ENCODE measurements around the gene KIFAP3.
A peak's percentile ranks its signal among the peaks of the same experiment; 100 is the strongest.
"Not testable (repeated sequence)": the region's sequence is repeated elsewhere in the genome, so short reads cannot be mapped to it uniquely, and the experiment has no call there.

KIFAP3 gene

GRCh38 chr1:170074250-170075157 lies at the start of gene KIFAP3:
KIFAP3 (minus strand) TSS chr1:170074695; CDS start chr1:170074467, 228 bp downstream.
- peak; percentile 99 for DNase-seq

GRCh38 chr1:170122366-170122765 lies 47.9 kb upstream of the KIFAP3 start:
- DNase-seq: no peak

GRCh38 chr1:170114906-170115305 lies 40.4 kb upstream of the KIFAP3 start:
- no peak for DNase-seq

- DNase-seq: not testable (repeated sequence)
Observed at GRCh38 chr1:170113140-170113539, 38.6 kb upstream of the KIFAP3 start.

- no peak for DNase-seq
Observed at GRCh38 chr1:170097449-170097948, 23.0 kb upstream of the KIFAP3 start.

GRCh38 chr1:170096806-170097340 lies 22.4 kb upstream of the KIFAP3 start:
- no peak for DNase-seq

GRCh38 chr1:170095976-170096748 lies 21.7 kb upstream of the KIFAP3 start:
- DNase-seq: no peak

GRCh38 chr1:170094697-170095616 lies 20.5 kb upstream of the KIFAP3 start:
- DNase-seq: not testable (repeated sequence)

- DNase-seq: no peak
Observed at GRCh38 chr1:170086399-170087032, 12.0 kb upstream of the KIFAP3 start.

GRCh38 chr1:170085091-170085490 lies 10.6 kb upstream of the KIFAP3 start:
- DNase-seq: no peak

- no peak for DNase-seq
Observed at GRCh38 chr1:170078610-170079189, 4.2 kb upstream of the KIFAP3 start.

- DNase-seq: no peak
Observed at GRCh38 chr1:170077926-170078325, 3.4 kb upstream of the KIFAP3 start.

GRCh38 chr1:170076952-170077351 lies 2.5 kb upstream of the KIFAP3 start:
- DNase-seq: not testable (repeated sequence)

- no peak for DNase-seq
Observed at GRCh38 chr1:170076199-170076598, 1.7 kb upstream of the KIFAP3 start.

GRCh38 chr1:170075186-170075585 lies 691 bp upstream of the KIFAP3 start:
- DNase-seq: no peak

GRCh38 chr1:170073893-170074249 lies 624 bp downstream of the KIFAP3 start:
- DNase-seq: no peak

GRCh38 chr1:170071378-170071777 lies 3.1 kb downstream of the KIFAP3 start:
- no peak for DNase-seq

GRCh38 chr1:170068923-170069322 lies 5.6 kb downstream of the KIFAP3 start:
- DNase-seq: no peak

- no peak for DNase-seq
Observed at GRCh38 chr1:170067253-170067819, 7.2 kb downstream of the KIFAP3 start.

- DNase-seq: no peak
Observed at GRCh38 chr1:170064821-170065220, 9.7 kb downstream of the KIFAP3 start.

Measured in NCI-H1105 treated with DMSO at 0.1 percent for 48 hours (cell line).